Suprapubic skin (tissue), 3 donors: Measurements from ENCODE around the gene TACR1.

ENCODE experiments used
- EP300 ChIP-seq: sonication (generic); formaldehyde crosslinking; IDR thresholded peaks from one replicate; pipeline ENCODE4 v1.6.1; 2017; ENCODE audit warnings: antibody characterized with exemption
- TF ChIP-seq, protein P1 (sequence below), 2 donors: fragments of 200-600 bp in 1 of 2; fragments of 450-650 bp in 1 of 2; sonication (generic) in 1 of 2; IDR thresholded peaks; one replicate each; pipeline ENCODE4 v1.5.1; 2016 to 2019; ENCODE audit warnings: antibody characterized with exemption in 2 of 2, mild to moderate bottlenecking in 1 of 2, moderate library complexity in 1 of 2

DNA sequence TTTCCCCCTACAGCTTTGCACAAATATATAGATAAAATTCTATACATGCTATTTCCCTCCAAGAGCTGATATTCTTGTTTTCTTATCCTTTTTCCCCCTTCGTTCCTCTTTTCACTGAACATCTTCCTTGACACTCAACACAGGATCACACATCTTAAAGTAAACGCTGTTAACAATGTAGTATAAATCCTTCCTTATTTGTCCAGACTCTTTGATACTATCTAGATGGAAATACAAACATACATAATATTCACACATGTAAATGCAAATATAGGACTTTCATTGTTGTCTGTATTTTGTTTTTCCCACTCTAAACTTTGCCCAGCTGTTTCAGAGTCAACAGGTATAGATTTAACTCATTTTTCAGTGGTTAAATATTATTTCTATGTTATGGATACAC, 3.0 kb upstream of the TACR1 start:
- TF ChIP-seq EP300: no peak
- TF ChIP-seq, protein P1, sequence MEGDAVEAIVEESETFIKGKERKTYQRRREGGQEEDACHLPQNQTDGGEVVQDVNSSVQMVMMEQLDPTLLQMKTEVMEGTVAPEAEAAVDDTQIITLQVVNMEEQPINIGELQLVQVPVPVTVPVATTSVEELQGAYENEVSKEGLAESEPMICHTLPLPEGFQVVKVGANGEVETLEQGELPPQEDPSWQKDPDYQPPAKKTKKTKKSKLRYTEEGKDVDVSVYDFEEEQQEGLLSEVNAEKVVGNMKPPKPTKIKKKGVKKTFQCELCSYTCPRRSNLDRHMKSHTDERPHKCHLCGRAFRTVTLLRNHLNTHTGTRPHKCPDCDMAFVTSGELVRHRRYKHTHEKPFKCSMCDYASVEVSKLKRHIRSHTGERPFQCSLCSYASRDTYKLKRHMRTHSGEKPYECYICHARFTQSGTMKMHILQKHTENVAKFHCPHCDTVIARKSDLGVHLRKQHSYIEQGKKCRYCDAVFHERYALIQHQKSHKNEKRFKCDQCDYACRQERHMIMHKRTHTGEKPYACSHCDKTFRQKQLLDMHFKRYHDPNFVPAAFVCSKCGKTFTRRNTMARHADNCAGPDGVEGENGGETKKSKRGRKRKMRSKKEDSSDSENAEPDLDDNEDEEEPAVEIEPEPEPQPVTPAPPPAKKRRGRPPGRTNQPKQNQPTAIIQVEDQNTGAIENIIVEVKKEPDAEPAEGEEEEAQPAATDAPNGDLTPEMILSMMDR (IDR thresholded peaks at IDR 0.05): no peak
